GM18511 (cell line): ENCODE measurements around the gene DDX47.

ENCODE experiments used
- ATAC-seq: cut with Tn5 transposase; IDR thresholded peaks from one replicate; pipeline ENCODE4 v1.9.1; 2021; ENCODE audit warnings: mild to moderate bottlenecking, moderate library complexity; ENCODE audit not compliant: unreplicated experiment

DDX47 gene

GRCh38 chr12:12813120-12814101 is at the start of gene DDX47:
Gene DDX47 (plus strand): TSS chr12:12813346. CDS start chr12:12813368, 22 bp downstream.
- ATAC-seq: peak; percentile 73

- ATAC-seq: no peak
These were observed 48.3 kb upstream of the DDX47 start for GRCh38 chr12:12764824-12765223.

GRCh38 chr12:12770262-12770661 is 42.9 kb upstream of the DDX47 start:
- ATAC-seq: no peak

GRCh38 chr12:12774791-12775190 is 38.4 kb upstream of the DDX47 start:
- no peak for ATAC-seq

- no peak for ATAC-seq
These were observed 36.9 kb upstream of the DDX47 start for GRCh38 chr12:12776261-12776660.

- ATAC-seq: no peak
These were observed 36.1 kb upstream of the DDX47 start for GRCh38 chr12:12777092-12777491.

GRCh38 chr12:12779007-12779406 is 34.1 kb upstream of the DDX47 start:
- no peak for ATAC-seq

GRCh38 chr12:12779529-12779928 is 33.6 kb upstream of the DDX47 start:
- ATAC-seq: no peak

GRCh38 chr12:12784116-12784515 is 29.0 kb upstream of the DDX47 start:
- ATAC-seq: no peak

GRCh38 chr12:12784911-12785814 is 28.0 kb upstream of the DDX47 start, which contains the start of gene APOLD1:
Gene APOLD1 (plus strand): TSS chr12:12785659. CDS start chr12:12785692, 33 bp downstream.
- ATAC-seq: no peak

GRCh38 chr12:12786351-12786705 is 26.8 kb upstream of the DDX47 start:
- ATAC-seq: peak; percentile 30

GRCh38 chr12:12786706-12787601 is 26.2 kb upstream of the DDX47 start:
- peak; percentile 86 for ATAC-seq

- ATAC-seq: no peak
These were observed 25.0 kb upstream of the DDX47 start for GRCh38 chr12:12788131-12788530.

- peak; percentile 65 for ATAC-seq
These were observed 24.3 kb upstream of the DDX47 start for GRCh38 chr12:12788675-12789368.

- no peak for ATAC-seq
These were observed 22.2 kb upstream of the DDX47 start for GRCh38 chr12:12790956-12791355.

- no peak for ATAC-seq
These were observed 21.3 kb upstream of the DDX47 start for GRCh38 chr12:12791756-12792369.

GRCh38 chr12:12792421-12792820 is 20.7 kb upstream of the DDX47 start:
- no peak for ATAC-seq

GRCh38 chr12:12794686-12795085 is 18.5 kb upstream of the DDX47 start:
- no peak for ATAC-seq

- no peak for ATAC-seq
These were observed 17.0 kb upstream of the DDX47 start for GRCh38 chr12:12796171-12796570.
